IMR-90 (cell line): Measurements from ENCODE around the gene MYH3. TPM values are rescaled to one million over a fixed set of nuclear protein-coding genes. Genes with fewer than 3 reads are reported as not detected.

ENCODE experiments used
- ATAC-seq: fragments of 200-7000 bp; cut with Tn5 transposase; 2 replicates; pipeline ENCODE4 v1.9.1; 2020; ENCODE audit warnings: low read depth, mild to moderate bottlenecking, moderate library complexity
- BruUV-seq: library from RNA; stranded (reverse); fragments of 400-500 nt; replicated peaks from 2 replicates; lab custom pipeline; 2021; lab: Mats Ljungman, UMichigan
- CTCF ChIA-PET: fragments of 300-600 bp; formaldehyde crosslinking; extraction: SDS; loops from one replicate; lab custom pipeline; 2021; ENCODE audit warnings: antibody characterized with exemption; lab: Yijun Ruan, JAX
- POLR2A ChIA-PET: fragments of 300-600 bp; sonication (Branson Sonifier 250); formaldehyde crosslinking; loops from one replicate; lab custom pipeline; 2022; ENCODE audit warnings: antibody characterized with exemption; ENCODE audit not compliant: unreplicated experiment; lab: Charles Lee
- DNase-seq: peaks from one replicate; pipeline ENCODE4 v3.0.0; 2013
- H2AFZ ChIP-seq: replicated peaks from 2 replicates; pipeline ENCODE3; 2013; ENCODE audit warnings: low read length, mild to moderate bottlenecking; ENCODE audit not compliant: poor library complexity
- H2AK5ac ChIP-seq: 2 replicates; pipeline ENCODE4 v1.6.1; 2013; ENCODE audit warnings: low read depth, low read length, inconsistent platforms
- H2AK9ac ChIP-seq: replicated peaks from 2 replicates; pipeline ENCODE3; 2013; ENCODE audit warnings: mild to moderate bottlenecking, low read depth, low read length, moderate library complexity; ENCODE audit not compliant: poor library complexity
- H2BK120ac ChIP-seq: 2 replicates; pipeline ENCODE4 v1.6.1; 2013; ENCODE audit warnings: low read depth, low read length, inconsistent platforms
- H2BK15ac ChIP-seq: 3 replicates; pipeline ENCODE4 v1.6.1; 2013; ENCODE audit warnings: low read depth, low read length, inconsistent platforms
- H2BK20ac ChIP-seq: 2 replicates; pipeline ENCODE4 v1.6.1; 2013; ENCODE audit warnings: low read depth, mild to moderate bottlenecking, inconsistent platforms, low read length, moderate library complexity
- H2BK5ac ChIP-seq: 2 replicates; pipeline ENCODE4 v1.6.1; 2013; ENCODE audit warnings: mild to moderate bottlenecking, low read depth, low read length, inconsistent platforms; ENCODE audit not compliant: poor library complexity, severe bottlenecking
- H3K14ac ChIP-seq: replicated peaks from 2 replicates; pipeline ENCODE4 v1.6.1; 2013; ENCODE audit warnings: low read depth, low read length, inconsistent platforms
- H3K18ac ChIP-seq: 2 replicates; pipeline ENCODE4 v1.6.1; 2013; ENCODE audit warnings: low read depth, low read length, control low read depth
- H3K23ac ChIP-seq: 2 replicates; pipeline ENCODE4 v1.6.1; 2013; ENCODE audit warnings: low read depth, low read length, inconsistent platforms
- H3K27ac ChIP-seq: 2 replicates; pipeline ENCODE4 v1.5.1; 2013; ENCODE audit warnings: mild to moderate bottlenecking, control low read depth, low read length; ENCODE audit not compliant: insufficient read depth
- H3K27me3 ChIP-seq: 2 replicates; pipeline ENCODE4 v1.6.1; 2013; ENCODE audit warnings: low read length; ENCODE audit not compliant: control insufficient read depth, insufficient read depth
- H3K36me3 ChIP-seq: 2 replicates; pipeline ENCODE4 v1.6.1; 2013; ENCODE audit warnings: low read length, mixed read lengths; ENCODE audit not compliant: control insufficient read depth, insufficient read depth
- H3K4ac ChIP-seq: 2 replicates; pipeline ENCODE4 v1.6.1; 2013; ENCODE audit warnings: low read depth, low read length, inconsistent platforms
- H3K4me1 ChIP-seq: 2 replicates; pipeline ENCODE4 v1.6.1; 2013; ENCODE audit warnings: low read length, mixed read lengths; ENCODE audit not compliant: control insufficient read depth, insufficient read depth
- H3K4me2 ChIP-seq: 2 replicates; pipeline ENCODE4 v1.6.1; 2013; ENCODE audit warnings: low read depth, mild to moderate bottlenecking, control low read depth, low read length, moderate library complexity
- H3K4me3 ChIP-seq: 2 replicates; pipeline ENCODE4 v1.5.1; 2013; ENCODE audit warnings: low read depth, mild to moderate bottlenecking, control low read depth, low read length, moderate library complexity; ENCODE audit not compliant: insufficient read depth
- H3K56ac ChIP-seq: 2 replicates; pipeline ENCODE4 v1.6.1; 2013; ENCODE audit warnings: low read length, inconsistent platforms; ENCODE audit not compliant: insufficient read depth; ENCODE audit errors: extremely low read depth
- H3K79me1 ChIP-seq, 2 experiments: 2 replicates each; pipeline ENCODE4 v1.6.1; 2013; ENCODE audit warnings: low read length in 2 of 2, inconsistent platforms in 1 of 2, low read depth in 1 of 2
- H3K9ac ChIP-seq: 2 replicates; pipeline ENCODE4 v1.6.1; 2013; ENCODE audit warnings: low read depth, low read length, control low read depth
- H3K9me1 ChIP-seq: 2 replicates; pipeline ENCODE4 v1.6.1; 2013; ENCODE audit warnings: low read length, inconsistent platforms; ENCODE audit not compliant: insufficient read depth
- H3K9me3 ChIP-seq: 2 replicates; pipeline ENCODE4 v1.6.1; 2013; ENCODE audit warnings: low read length; ENCODE audit not compliant: control insufficient read depth, insufficient read depth
- H4K20me1 ChIP-seq: 2 replicates; pipeline ENCODE4 v1.6.1; 2013; ENCODE audit warnings: low read length, inconsistent platforms; ENCODE audit not compliant: insufficient read depth
- H4K5ac ChIP-seq: 2 replicates; pipeline ENCODE4 v1.6.1; 2013; ENCODE audit warnings: mild to moderate bottlenecking, low read depth, low read length, control low read depth
- H4K8ac ChIP-seq, 2 experiments: 2 replicates each; pipeline ENCODE4 v1.6.1; 2013; ENCODE audit warnings: low read depth in 2 of 2, low read length in 2 of 2, control low read depth in 1 of 2, inconsistent platforms in 1 of 2
- H4K91ac ChIP-seq: 2 replicates; pipeline ENCODE4 v1.6.1; 2013; ENCODE audit warnings: low read depth, low read length, inconsistent platforms; ENCODE audit not compliant: insufficient read depth
- BHLHE40 ChIP-seq: fragments of 150-350 bp; IDR thresholded peaks from 2 replicates; pipeline ENCODE4 v1.6.1; 2016; ENCODE audit warnings: mild to moderate bottlenecking, low read depth, low read length
- CEBPB ChIP-seq: IDR thresholded peaks from 2 replicates; pipeline ENCODE4 v1.6.1; 2012; ENCODE audit warnings: low read depth, low read length, improper control_type of control experiment
- CHD1 ChIP-seq: IDR thresholded peaks from 2 replicates; pipeline ENCODE4 v1.6.1; 2012; ENCODE audit warnings: low read depth, low read length, improper control_type of control experiment
- CTCF ChIP-seq: conservative IDR thresholded peaks from 2 replicates; pipeline ENCODE4 v1.5.1; 2012; ENCODE audit warnings: mild to moderate bottlenecking, low read depth, low read length, improper control_type of control experiment
- ELK1 ChIP-seq: fragments of 150-350 bp; IDR thresholded peaks from 2 replicates; pipeline ENCODE4 v1.6.1; 2016; ENCODE audit warnings: low read depth, mild to moderate bottlenecking, low read length, moderate library complexity, borderline replicate concordance
- FOS ChIP-seq: fragments of 150-350 bp; IDR thresholded peaks from 2 replicates; pipeline ENCODE4 v1.6.1; 2016; ENCODE audit warnings: low read depth, low read length
- MAFK ChIP-seq: IDR thresholded peaks from 2 replicates; pipeline ENCODE4 v1.6.1; 2012; ENCODE audit warnings: low read depth, low read length, improper control_type of control experiment
- MAZ ChIP-seq: IDR thresholded peaks from 2 replicates; pipeline ENCODE4 v1.6.1; 2012; ENCODE audit warnings: low read depth, mild to moderate bottlenecking, low read length, improper control_type of control experiment, moderate library complexity, borderline replicate concordance
- MXI1 ChIP-seq: IDR thresholded peaks from 2 replicates; pipeline ENCODE4 v1.6.1; 2012; ENCODE audit warnings: low read depth, mild to moderate bottlenecking, low read length, moderate library complexity, borderline replicate concordance
- NFE2L2 ChIP-seq: fragments of 150-350 bp; IDR thresholded peaks from 2 replicates; pipeline ENCODE4 v1.6.1; 2016; ENCODE audit warnings: low read depth, mild to moderate bottlenecking, low read length
- POLR2A ChIP-seq: IDR thresholded peaks from 2 replicates; pipeline ENCODE4 v1.6.1; 2012; ENCODE audit warnings: mild to moderate bottlenecking, low read depth, low read length
- RAD21 ChIP-seq: IDR thresholded peaks from 2 replicates; pipeline ENCODE4 v1.6.1; 2012; ENCODE audit warnings: low read length, improper control_type of control experiment
- RCOR1 ChIP-seq: IDR thresholded peaks from 2 replicates; pipeline ENCODE4 v1.6.1; 2012; ENCODE audit warnings: mild to moderate bottlenecking, low read length, improper control_type of control experiment; ENCODE audit not compliant: insufficient replicate concordance
- RFX5 ChIP-seq: IDR thresholded peaks from 2 replicates; pipeline ENCODE4 v1.8.0; 2012; ENCODE audit warnings: low read depth, mild to moderate bottlenecking, low read length, moderate library complexity
- SMC3 ChIP-seq: fragments of 150-350 bp; IDR thresholded peaks from 2 replicates; pipeline ENCODE4 v1.6.1; 2016; ENCODE audit warnings: low read depth, mild to moderate bottlenecking, antibody characterized with exemption, low read length, moderate library complexity
- USF2 ChIP-seq: fragments of 150-350 bp; IDR thresholded peaks from 2 replicates; pipeline ENCODE4 v1.6.1; 2017; ENCODE audit warnings: mild to moderate bottlenecking, antibody characterized with exemption, low read length, low read depth
- WGBS, 2 experiments: methylation state at CpG; one replicate each; pipeline versions ENCODE4 v1.1.5 to v1.1.7; 2013; ENCODE audit warnings: missing lambda C conversion rate in 2 of 2; ENCODE audit not compliant: insufficient read length in 1 of 2; ENCODE audit errors: extremely low coverage in 2 of 2; 5-methylcytosine and 5-hydroxymethylcytosine counted together
- dilution Hi-C: fragments of 300-500 bp; cut with HindIII; formaldehyde crosslinking; loops from one replicate; pipeline ENCODE4 v1.14.3; 2018; ENCODE audit warnings: low sequenced_read_pairs; ENCODE audit not compliant: unreplicated experiment
- in situ Hi-C: fragments of 300-500 bp; cut with MboI; formaldehyde crosslinking; loops from 3 replicates; pipeline ENCODE4 v1.14.3; 2019; ENCODE audit warnings: low sequenced_read_pairs, inconsistent platforms, mixed read lengths
- intact Hi-C: fragments of 100-400 bp; cut with micrococcal nuclease; formaldehyde crosslinking; loops from 2 replicates; pipeline ENCODE4 v1.10.0; 2022
- polyA plus RNA-seq, 3 experiments: library from polyadenylated mRNA; depleted of rRNA; stranded (reverse); fragments of >200 nt; gene quantifications; 2 replicates each; pipeline ENCODE4 v1.2.3, GENCODE V29; 2012; ENCODE audit warnings: low replicate concordance in 1 of 3
- total RNA-seq: library from RNA; depleted of rRNA; stranded (reverse); fragments of >200 nt; gene quantifications from 2 replicates; pipeline ENCODE4 v1.2.3, GENCODE V29; 2012

The MYH3 gene
- total and polyA plus RNA-seq, 2 of the 4 experiments (the other 2 are of a cell fraction) = 0.54 to 0.63 TPM

GRCh38 chr17:10620823-10621222, 36.3 kb downstream of the MYH3 start:
- Histone ChIP-seq H2BK20ac (no peak overlapping the region), H3K9me3 (no peaks in the 10 kb centered on the region), H3K79me1 (no peaks in the 10 kb centered on the region), H2AK5ac (no peak overlapping the region), H3K4ac (no peak overlapping the region), H2AFZ (no peak overlapping the region), H3K36me3 (no peaks in the 10 kb centered on the region), H3K9ac (no peak overlapping the region), H4K20me1 (no peaks in the 10 kb centered on the region), H4K5ac (no peak overlapping the region), H2BK15ac (no peak overlapping the region), H3K23ac (no peak overlapping the region), H3K27ac (no peak overlapping the region), H3K4me2 (no peak overlapping the region), H3K56ac (no peak overlapping the region), H4K91ac (no peak overlapping the region), H3K27me3 (no peaks in the 10 kb centered on the region), H3K4me1 (no peaks in the 10 kb centered on the region), H3K9me1 (no peaks in the 10 kb centered on the region), H4K8ac (no peak overlapping the region), H3K14ac (no peak overlapping the region), H2AK9ac (no peak overlapping the region), H2BK120ac (no peak overlapping the region), H3K4me3 (no peak overlapping the region), H2BK5ac (no peak overlapping the region), H3K18ac (no peak overlapping the region)
- BruUV-seq = no TSS peak
- ATAC-seq (no peak), DNase-seq (no peak)
- dilution Hi-C loops = no loop called here
- in situ Hi-C loops = loop anchor here (25.0 kb wide), 1 partner anchor 884 kb away; no protein-coding TSS in a partner anchor
- TF ChIP-seq BHLHE40 (no peak), ELK1 (no peak), USF2 (no peak), FOS (no peak), SMC3 (no peak), POLR2A (no peak), CHD1 (no peak), MAFK (no peak), CEBPB (no peak), MXI1 (no peak), CTCF (no peak), MAZ (no peak), RFX5 (no peak), RAD21 (no peak), NFE2L2 (no peak), RCOR1 (no peak)
- intact Hi-C loops = no loop called here
- ChIA-PET CTCF (no interaction called here), POLR2A (interaction anchor here (0.6 kb wide), 1 partner anchor 1325 kb away, joined by 4 read pairs; no protein-coding TSS in a partner anchor)
- no CpG with 5 or more reads among the region's 4 CpGs for WGBS, 2 experiments
